HG03432 (cell line): ENCODE measurements around the gene PTPRD.

Source experiments
- ATAC-seq: cut with Tn5 transposase; IDR thresholded peaks from one replicate; pipeline ENCODE4 v1.9.1; 2021; ENCODE audit warnings: mild to moderate bottlenecking, moderate library complexity; ENCODE audit not compliant: unreplicated experiment

Gene PTPRD

GRCh38 chr9:10272830-10273229 lies 340.0 kb downstream of the PTPRD start:
- no peak for ATAC-seq

- ATAC-seq, result peak; percentile 64
Measured at GRCh38 chr9:10268531-10269485, 344.0 kb downstream of the PTPRD start.

DNA sequence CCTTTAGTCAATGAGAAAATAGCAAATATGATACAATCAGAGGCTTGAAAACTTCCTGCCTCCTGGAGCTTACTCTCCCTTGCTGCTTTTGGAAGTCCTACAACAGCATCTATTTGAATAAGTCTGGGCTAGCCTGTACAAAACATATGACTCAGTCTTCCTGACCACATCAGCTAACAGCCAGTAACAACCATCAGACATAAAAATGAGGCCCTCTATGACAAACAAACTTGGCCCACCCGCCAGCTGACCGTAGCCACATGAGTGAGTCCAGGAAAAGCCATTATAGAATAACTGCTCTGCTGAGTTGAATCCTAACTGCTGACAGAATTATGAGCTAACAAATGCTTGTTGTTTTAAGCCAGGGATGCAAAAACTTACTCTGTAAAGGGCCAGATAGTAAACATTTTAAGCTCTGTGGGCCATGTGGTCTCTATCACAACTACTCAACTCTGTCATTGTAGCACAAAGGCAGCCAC lies 347.6 kb downstream of the PTPRD start:
- peak; percentile 57 for ATAC-seq

GRCh38 chr9:10260501-10260900 lies 352.3 kb downstream of the PTPRD start:
- no peak for ATAC-seq

DNA sequence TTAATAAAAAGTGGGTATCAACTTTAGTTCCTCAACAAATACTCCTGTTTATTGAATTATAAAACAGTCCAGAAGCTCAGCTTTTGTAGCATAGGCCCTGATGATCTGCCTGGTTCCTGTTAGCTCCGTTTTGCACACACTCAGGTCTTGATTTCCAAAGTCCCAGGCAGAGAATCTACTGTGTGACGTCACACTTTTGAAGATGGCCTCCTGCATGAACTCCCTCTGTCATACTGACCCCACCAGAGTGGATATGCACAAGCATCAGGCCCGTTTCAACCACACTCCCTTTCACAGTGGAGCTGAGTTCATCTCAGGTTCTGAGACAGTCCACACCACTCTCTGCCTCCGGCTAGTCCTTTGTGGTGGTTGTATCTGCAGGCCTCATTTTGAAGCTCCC lies 353.1 kb downstream of the PTPRD start:
- ATAC-seq, result no peak

DNA sequence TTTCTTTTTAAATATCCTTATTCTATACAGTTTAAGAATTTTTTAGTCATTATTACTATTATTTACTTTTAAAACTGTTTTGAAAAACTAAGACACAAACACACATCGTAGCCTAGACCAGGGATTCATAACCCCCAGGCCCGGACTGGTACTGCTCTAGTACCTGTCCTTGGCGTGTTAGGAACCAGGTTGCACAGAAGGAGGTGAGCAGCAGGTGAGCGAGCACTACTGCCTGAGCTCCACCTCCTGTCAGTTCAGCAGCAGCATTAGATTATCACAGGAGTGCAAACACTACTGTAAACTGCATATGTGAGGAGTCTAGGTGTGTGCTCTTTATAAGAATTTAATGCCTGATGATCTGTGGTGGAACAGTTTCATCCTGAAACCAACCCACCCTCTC lies 357.0 kb downstream of the PTPRD start:
- no peak for ATAC-seq

DNA sequence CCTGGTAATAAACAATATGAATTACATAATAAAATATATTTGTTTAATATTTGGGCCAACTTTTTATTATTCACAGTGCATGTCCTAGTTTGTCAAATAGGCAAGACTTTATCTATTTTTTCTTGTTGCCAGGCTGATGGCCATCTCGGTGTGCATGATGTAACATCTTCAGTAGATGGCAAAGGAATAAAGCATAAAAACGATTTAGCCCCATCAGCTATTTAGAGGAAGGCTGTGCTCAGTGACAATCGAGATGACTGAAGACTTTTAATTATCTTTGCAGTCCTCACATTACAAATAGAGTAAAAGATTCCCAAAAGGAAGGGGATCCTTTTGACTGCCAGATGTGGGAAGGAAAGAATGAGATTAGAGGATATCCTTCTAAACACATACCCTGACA lies 358.5 kb downstream of the PTPRD start:
- no peak for ATAC-seq

GRCh38 chr9:10253341-10253740 lies 359.5 kb downstream of the PTPRD start:
- no peak for ATAC-seq

GRCh38 chr9:10252174-10252573 lies 360.6 kb downstream of the PTPRD start:
- ATAC-seq, result no peak

GRCh38 chr9:10251490-10251889 lies 361.3 kb downstream of the PTPRD start:
- no peak for ATAC-seq

DNA sequence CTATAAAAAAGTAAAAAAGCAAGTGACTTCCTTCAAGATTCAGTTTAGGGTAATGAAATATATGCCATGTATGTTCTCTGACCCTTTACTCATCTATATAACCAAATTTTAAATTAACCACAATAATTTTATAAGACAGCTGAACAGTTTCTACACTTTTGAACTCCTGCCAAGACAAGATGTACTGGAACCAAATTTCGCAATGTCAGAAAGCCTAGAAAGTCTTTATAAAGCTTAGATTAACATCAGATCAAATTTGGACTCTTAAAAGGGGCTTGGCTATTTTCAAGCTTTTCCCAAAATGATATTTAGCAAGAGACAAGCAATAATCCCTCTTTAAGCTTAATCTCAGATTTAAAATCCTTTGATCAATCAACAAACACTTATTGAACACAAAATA lies 362.6 kb downstream of the PTPRD start:
- no peak for ATAC-seq

- no peak for ATAC-seq
Measured at GRCh38 chr9:10248890-10249289, 363.9 kb downstream of the PTPRD start.

- no peak for ATAC-seq
Measured at GRCh38 chr9:10242255-10242654, 370.5 kb downstream of the PTPRD start.

- no peak for ATAC-seq
Measured at GRCh38 chr9:10238087-10238486, 374.7 kb downstream of the PTPRD start.

GRCh38 chr9:10237584-10237983 lies 375.2 kb downstream of the PTPRD start:
- no peak for ATAC-seq

DNA sequence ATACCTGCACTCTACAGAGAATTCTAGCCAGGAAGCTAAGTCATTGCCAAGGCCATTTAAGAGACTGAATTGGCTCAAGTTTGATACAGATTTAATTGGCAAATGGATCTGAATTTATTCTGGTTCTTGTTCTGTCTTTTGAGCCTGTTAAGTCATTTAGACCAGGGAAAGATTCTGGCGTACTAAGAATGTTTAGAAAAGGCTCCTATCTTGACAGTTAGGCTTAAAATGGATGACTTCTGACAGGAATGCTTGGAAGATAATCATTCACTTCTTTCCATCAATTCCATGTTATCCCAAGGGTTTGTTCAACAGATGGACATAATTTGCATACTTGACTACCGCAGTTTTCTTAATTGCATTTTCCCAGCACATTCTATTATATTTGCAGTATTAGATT lies 376.6 kb downstream of the PTPRD start:
- ATAC-seq, result no peak

- ATAC-seq, result no peak
Measured at GRCh38 chr9:10235376-10235775, 377.4 kb downstream of the PTPRD start.

- ATAC-seq, result no peak
Measured at GRCh38 chr9:10232352-10232930, 380.4 kb downstream of the PTPRD start.

DNA sequence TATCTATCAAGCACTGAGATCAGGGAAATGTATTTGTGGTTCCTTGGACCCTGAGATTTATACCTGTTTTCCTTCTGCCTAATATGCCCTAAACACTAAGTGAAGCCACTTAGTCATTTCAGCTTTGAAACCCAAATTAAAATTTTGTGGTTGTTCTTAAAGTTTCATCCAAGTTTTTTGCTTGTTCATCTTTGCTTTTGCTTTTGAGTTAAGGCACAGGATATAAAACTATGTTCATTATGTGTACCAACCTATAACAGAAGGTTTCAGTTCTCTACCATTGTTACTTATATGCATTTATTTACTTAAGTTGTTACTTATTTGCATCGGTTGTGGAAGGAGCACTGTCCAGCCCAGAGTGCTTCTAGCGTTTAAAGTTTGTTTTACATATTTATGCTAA lies 382.3 kb downstream of the PTPRD start:
- ATAC-seq, result peak; percentile 92

- ATAC-seq, result no peak
Measured at GRCh38 chr9:10228082-10228481, 384.7 kb downstream of the PTPRD start.

DNA sequence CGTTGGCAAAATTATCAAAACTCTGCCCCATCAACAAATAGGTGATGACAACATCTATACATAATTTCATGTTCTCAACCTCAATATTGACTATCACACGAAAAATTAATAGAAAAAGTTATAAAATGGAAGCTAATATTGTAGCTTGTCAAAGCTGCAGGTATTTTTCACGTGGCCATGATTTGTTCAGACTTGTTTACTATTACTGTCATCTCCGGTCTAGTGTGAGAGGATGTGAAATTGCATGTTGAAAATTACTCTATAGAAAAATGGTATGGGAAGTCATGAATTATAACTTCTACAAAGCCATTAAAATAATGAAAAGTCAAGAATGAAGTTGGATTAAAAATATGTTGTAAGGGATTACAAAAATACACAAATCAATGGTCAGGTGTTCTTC lies 385.8 kb downstream of the PTPRD start:
- no peak for ATAC-seq

DNA sequence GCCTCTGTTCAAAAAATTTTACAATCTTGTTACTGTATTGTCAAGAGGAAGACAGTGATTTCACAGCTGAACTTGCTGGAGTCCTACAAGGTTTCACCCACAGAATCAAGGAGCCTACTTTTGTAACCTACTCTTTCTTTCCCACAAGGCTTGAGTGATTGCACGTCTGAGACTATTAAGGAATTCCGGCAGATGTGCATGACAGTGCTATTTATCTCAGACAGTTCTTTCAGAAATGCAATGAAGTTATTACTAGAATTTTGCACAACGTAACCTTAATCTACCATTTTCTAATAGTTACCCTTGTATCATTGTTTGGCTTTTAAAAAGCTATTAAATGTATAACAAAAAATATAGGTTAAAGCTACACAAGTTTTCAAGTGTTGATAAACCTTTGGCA lies 400.1 kb downstream of the PTPRD start:
- no peak for ATAC-seq
